ENCODE data around the gene PTPN4.
"Not testable (repeated sequence)": the region's sequence is repeated elsewhere in the genome, so short reads cannot be mapped to it uniquely, and the experiment has no call there.

GRCh38 chr2:119801989-119802388 lies 42.3 kb downstream of the PTPN4 start:
- not testable (repeated sequence) for TF ChIP-seq IKZF1 (conservative IDR thresholded peaks at IDR 0.05); CTCF (IDR thresholded peaks at IDR 0.05 in 2 of 3, conservative IDR thresholded peaks at IDR 0.05 in 1 of 3; ENCODE audit: control insufficient read depth in 2 of 3, extremely low read depth in 1 of 3, insufficient read depth in 1 of 3, low read depth in 3 of 3, low read length in 3 of 3); PAX5 (IDR thresholded peaks at IDR 0.05; ENCODE audit: borderline replicate concordance, low read depth, low read length); POLR2AphosphoS5 (IDR thresholded peaks at IDR 0.05; ENCODE audit: low read length); USF2 (IDR thresholded peaks at IDR 0.05; ENCODE audit: borderline replicate concordance, low read depth, low read length); SMAD1 (IDR thresholded peaks at IDR 0.05; ENCODE audit: low read depth, partially characterized antibody); ESRRA (IDR thresholded peaks at IDR 0.05; ENCODE audit: low read length); EZH2 (IDR thresholded peaks at IDR 0.05; ENCODE audit: borderline replicate concordance, control insufficient read depth, low read depth, low read length); TBL1XR1 (IDR thresholded peaks at IDR 0.05; ENCODE audit: low read depth, low read length); SMC3 (IDR thresholded peaks at IDR 0.05; ENCODE audit: borderline replicate concordance, low read length)

All from GM12878 (cell line).